Psoas muscle (tissue), 8 donors: ENCODE results near the gene ATP9A. TPM values are rescaled to one million over a fixed set of nuclear protein-coding genes. Genes with fewer than 3 reads are reported as not detected.

Source experiments
- ATAC-seq, 4 donors: fragments of 200-7000 bp; cut with Tn5 transposase; one replicate each; pipeline ENCODE4 v1.9.1; 2020; ENCODE audit warnings: moderate library complexity in 3 of 4, mild to moderate bottlenecking in 2 of 4
- DNase-seq, 2 donors: peaks; one replicate each; pipeline ENCODE4 v3.0.0-alpha.2; 2020
- H3K27ac ChIP-seq: fragments of 200-600 bp; one replicate; pipeline ENCODE4 v1.8.0; 2022
- H3K27me3 ChIP-seq, 3 donors: fragments of 200-600 bp in 1 of 3; one replicate each; pipeline versions ENCODE4 v1.6.1 to v1.8.0; 2013 to 2022; ENCODE audit warnings: low read length in 2 of 3, mild to moderate bottlenecking in 2 of 3, moderate library complexity in 1 of 3; ENCODE audit not compliant: insufficient read depth in 3 of 3
- H3K36me3 ChIP-seq, 2 donors: fragments of 200-600 bp in 1 of 2; one replicate each; pipeline versions ENCODE4 v1.6.1 to v1.8.0; 2013 to 2022; ENCODE audit warnings: low read depth in 1 of 2, mild to moderate bottlenecking in 1 of 2, moderate library complexity in 1 of 2; ENCODE audit not compliant: insufficient read depth in 1 of 2
- H3K4me1 ChIP-seq: fragments of 200-600 bp; one replicate; pipeline ENCODE4 v1.8.0; 2022
- H3K4me3 ChIP-seq: fragments of 200-600 bp; one replicate; pipeline ENCODE4 v1.8.0; 2022; ENCODE audit warnings: mild to moderate bottlenecking
- H3K9me3 ChIP-seq: fragments of 200-600 bp; one replicate; pipeline ENCODE4 v1.8.0; 2022
- CTCF ChIP-seq: fragments of 200-600 bp; IDR thresholded peaks from one replicate; pipeline ENCODE4 v1.8.0; 2022; ENCODE audit warnings: antibody characterized with exemption
- WGBS, 3 donors: extraction: QIAGEN DNeasy Blood & Tissue Kit; methylation state at CpG; one replicate each; pipeline versions ENCODE4 v1.1.6 to v1.1.7; 2013; 5-methylcytosine and 5-hydroxymethylcytosine counted together
- intact Hi-C, 2 donors: fragments of 100-400 bp; cut with DNase I; formaldehyde crosslinking; loops; one replicate each; pipeline versions ENCODE4 v1.11.0 to v1.14.2; 2022
- polyA plus RNA-seq, 3 donors: library from polyadenylated mRNA; stranded (reverse); fragments of 200-250 nt; gene quantifications; one replicate each; pipeline ENCODE4 v1.2.3, GENCODE V29; 2013
- total RNA-seq, 4 donors: library from RNA; stranded (reverse); fragmentation: NEBNext Ultra II Directional in 2 of 4; extraction: Animal tissue kit (Norgen Biotek cat#: 25700) in 2 of 4; gene quantifications; one replicate each; pipeline versions ENCODE4 v1.2.1 to v1.2.4, GENCODE V29; 2021 to 2023
- donor health status: healthy with polysubstance abuse.
- donor health status: DM: no; HTN: no; CAD: no; lungs with moderate emphysema.
- donor health status: Bipolar disorder and iron deficiency.
- donor health status: healthy.
- donor health status: DM: yes; HTN: yes; CAD: no.
- donor health status: DM: no; HTN: no; CAD: no.
- donor health status: DM: no; HTN: no; CAD: no.
- donor health status: DM: yes; HTN: yes; CAD: no.

Gene ATP9A
- total and polyA plus RNA-seq, 7 donors, result 1.8 to 42.3 (median 17.2) TPM

DNA sequence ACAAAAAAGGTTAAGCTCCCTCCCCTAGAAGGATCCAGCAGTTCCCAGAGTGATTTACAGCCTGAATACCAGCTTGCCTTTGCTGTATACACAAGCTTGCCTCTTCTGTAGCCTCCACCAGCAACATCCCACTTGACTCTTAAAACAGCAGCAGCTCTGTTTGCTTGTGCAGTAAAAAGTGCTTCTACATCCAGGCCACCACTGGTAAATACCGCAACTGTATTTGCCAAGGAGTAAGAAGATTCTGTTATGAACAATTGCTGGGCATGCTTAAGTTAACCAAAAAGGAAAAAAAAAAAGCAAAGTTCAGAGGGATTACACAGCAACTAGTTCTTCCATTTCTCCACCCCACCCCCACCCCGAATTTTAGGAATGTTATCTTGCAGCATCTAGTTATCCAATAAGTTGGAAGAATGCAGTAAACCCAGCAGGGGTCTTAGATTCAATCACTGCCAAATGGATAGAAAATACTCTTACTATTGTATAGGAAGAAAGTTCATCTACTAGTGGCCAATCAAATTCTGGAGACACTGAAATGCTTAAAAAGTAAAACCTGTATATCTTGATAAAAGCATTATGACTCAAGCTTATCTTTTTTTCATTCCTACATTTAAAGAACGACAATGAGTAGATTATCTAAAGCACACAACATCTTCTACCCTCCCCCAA is 29.3 kb upstream of the ATP9A start:
- Histone ChIP-seq H3K36me3 (no peaks in the 10 kb centered on the region), H3K4me1 (peaks cover 8% of the 10 kb centered on the region), H3K4me3 (no peak overlapping the region), H3K9me3 (no peaks in the 10 kb centered on the region), H3K27ac (no peak overlapping the region), H3K27me3 (peaks cover 0 to 52% (median 21%) of the 10 kb centered on the region in 3 donors)
- TF ChIP-seq CTCF, result no peak
- intact Hi-C loops, result loop anchor here in 1 of 2 donors (10.0 kb wide), 1 partner anchor 287 kb away; no protein-coding TSS in a partner anchor
- ATAC-seq (no peak), DNase-seq (no peak)
- 29 to 39% (median 37%) methylated on average over 3 of the region's 3 CpGs for WGBS, 3 donors

DNA sequence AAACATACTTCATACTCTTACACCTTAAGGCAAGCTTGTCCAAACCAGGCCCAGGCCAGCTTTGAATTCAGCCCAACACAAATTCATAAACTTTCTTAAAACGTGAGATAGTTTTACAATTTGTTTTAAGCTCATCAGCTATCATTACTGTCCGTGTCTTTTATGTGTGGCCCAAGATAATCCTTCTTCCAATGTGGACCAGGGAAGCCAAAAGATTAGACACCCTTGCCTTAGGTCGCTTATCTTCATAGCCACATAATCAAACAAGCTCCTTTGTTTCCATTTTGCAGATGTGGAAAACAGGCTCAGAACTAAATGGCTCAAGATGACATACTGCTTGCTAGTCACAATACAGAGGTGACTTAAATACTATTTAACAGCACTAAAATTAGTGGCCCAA is 28.1 kb upstream of the ATP9A start:
- DNase-seq, result no peak
- Histone ChIP-seq H3K27me3 (peaks cover 0 to 40% (median 17%) of the 10 kb centered on the region in 3 donors), H3K9me3 (no peaks in the 10 kb centered on the region), H3K4me3 (no peak overlapping the region), H3K4me1 (peaks cover 8% of the 10 kb centered on the region), H3K27ac (no peak overlapping the region), H3K36me3 (no peaks in the 10 kb centered on the region)
- ATAC-seq, result no peak
- intact Hi-C loops, result loop anchor here in 1 of 2 donors (10.0 kb wide), 1 partner anchor 288 kb away; no protein-coding TSS in a partner anchor
- TF ChIP-seq CTCF, result no peak
- 86 to 92% (median 88%) methylated on average over 3 of the region's 3 CpGs for WGBS, 3 donors

DNA sequence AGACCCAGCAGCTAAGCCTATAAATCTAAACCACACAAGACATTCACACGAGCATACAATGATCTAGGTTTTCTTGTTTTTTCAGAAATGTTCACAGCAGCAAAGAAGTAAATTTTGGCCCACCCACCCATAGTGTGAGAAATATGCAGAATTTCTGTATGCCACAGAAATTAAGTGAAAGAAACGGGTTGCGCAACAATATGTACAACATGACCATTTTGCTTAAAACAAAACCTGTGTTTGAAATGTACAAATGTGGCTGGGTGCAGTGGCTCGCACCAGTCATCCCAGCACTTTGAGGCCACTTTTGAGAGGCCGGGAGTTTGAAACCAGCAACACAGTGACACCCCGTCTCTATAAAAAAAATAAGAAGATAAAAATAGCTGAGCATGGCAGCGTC is 24.8 kb upstream of the ATP9A start:
- no peak for ATAC-seq
- no peak for DNase-seq
- no peaks in the 10 kb centered on the region for H3K36me3 ChIP-seq
- 76 to 82% (median 77%) methylated on average over 7 of the region's 7 CpGs for WGBS, 3 donors
- intact Hi-C loops, result loop anchor here in 1 of 2 donors (10.0 kb wide), 1 partner anchor 292 kb away; no protein-coding TSS in a partner anchor
- no peak for TF ChIP-seq CTCF
- no peaks in the 10 kb centered on the region for H3K9me3 ChIP-seq
- H3K4me1 ChIP-seq, result no peaks in the 10 kb centered on the region
- H3K27me3 ChIP-seq, result peaks cover 0 to 16% (median 0%) of the 10 kb centered on the region in 3 donors
- no peak overlapping the region for H3K4me3 ChIP-seq
- H3K27ac ChIP-seq, result no peak overlapping the region

DNA sequence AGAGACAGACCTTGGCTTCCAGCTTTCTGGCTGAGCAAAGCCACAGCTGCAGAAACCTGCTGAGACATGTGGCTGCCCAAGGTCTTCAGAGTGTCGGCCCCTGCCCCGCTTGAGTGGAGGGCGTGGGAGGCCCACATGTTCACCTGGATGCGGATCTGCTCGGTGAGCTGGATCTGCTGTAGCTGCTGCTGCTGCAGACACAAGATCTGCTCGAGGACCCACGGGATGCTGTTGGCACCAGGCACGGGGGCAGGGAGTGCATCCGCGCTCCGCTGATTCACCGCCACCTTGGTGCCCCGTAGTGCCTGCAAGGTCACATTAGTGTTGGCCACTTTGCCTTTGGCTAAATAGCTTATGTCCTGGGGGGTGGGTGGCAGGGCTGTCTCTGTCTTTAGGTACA is 23.4 kb upstream of the ATP9A start:
- no peaks in the 10 kb centered on the region for H3K9me3 ChIP-seq
- intact Hi-C loops, result loop anchor here in 1 of 2 donors (10.0 kb wide), 1 partner anchor 293 kb away; no protein-coding TSS in a partner anchor
- H3K36me3 ChIP-seq, result no peaks in the 10 kb centered on the region
- no peak for TF ChIP-seq CTCF
- ATAC-seq (no peak), DNase-seq (no peak)
- H3K27ac ChIP-seq, result no peak overlapping the region
- WGBS, 3 donors, result 88 to 92% (median 90%) methylated on average over 13 of the region's 13 CpGs
- H3K4me1 ChIP-seq, result no peaks in the 10 kb centered on the region
- no peak overlapping the region for H3K4me3 ChIP-seq
- H3K27me3 ChIP-seq, result peaks cover 0 to 13% (median 0%) of the 10 kb centered on the region in 3 donors
